Panc1 (cell line): Measurements from ENCODE around the gene KAT2A. TPM values are rescaled to one million over a fixed set of nuclear protein-coding genes. Genes with fewer than 3 reads are reported as not detected.

Source experiments
- ATAC-seq: fragments of 200-7000 bp; cut with Tn5 transposase; 2 replicates; pipeline ENCODE4 v1.9.1; 2020; ENCODE audit warnings: mild to moderate bottlenecking, moderate library complexity
- BruUV-seq: library from RNA; stranded (reverse); fragments of 400-500 nt; replicated peaks from 2 replicates; lab custom pipeline; 2021; lab: Mats Ljungman, UMichigan
- CTCF ChIA-PET: fragments of 300-600 bp; sonication (Branson Sonifier 250); formaldehyde crosslinking; loops from one replicate; lab custom pipeline; 2022; ENCODE audit warnings: antibody characterized with exemption; lab: Charles Lee
- POLR2A ChIA-PET: fragments of 300-600 bp; sonication (Branson Sonifier 250); formaldehyde crosslinking; loops from one replicate; lab custom pipeline; 2022; ENCODE audit warnings: antibody characterized with exemption; lab: Charles Lee
- DNase-seq: peaks from one replicate; pipeline ENCODE4 v3.0.0-alpha.2; 2010; ENCODE audit warnings: low read depth, low spot score
- H3K27ac ChIP-seq: 2 replicates; pipeline ENCODE4 v1.5.1; 2011; ENCODE audit warnings: mild to moderate bottlenecking, low read length, inconsistent platforms
- H3K27me3 ChIP-seq: fragments of 200-500 bp; sonication (Bioruptor generic); 2 replicates; pipeline ENCODE4 v1.6.0; 2014; ENCODE audit warnings: low read length, inconsistent platforms; ENCODE audit not compliant: control insufficient read depth, insufficient read depth
- H3K36me3 ChIP-seq: fragments of 200-500 bp; sonication (Bioruptor generic); 2 replicates; pipeline ENCODE4 v1.5.1; 2014; ENCODE audit warnings: inconsistent platforms, mild to moderate bottlenecking, low read length, moderate library complexity; ENCODE audit not compliant: control insufficient read depth, insufficient read depth
- H3K4me1 ChIP-seq: 2 replicates; pipeline ENCODE4 v1.5.1; 2011; ENCODE audit warnings: inconsistent platforms, mild to moderate bottlenecking, low read length, moderate library complexity; ENCODE audit not compliant: control insufficient read depth, insufficient read depth
- H3K4me3 ChIP-seq, 2 experiments: 2 replicates each; pipeline ENCODE4 v1.5.1; 2011 to 2012; ENCODE audit warnings: low read depth in 2 of 2, low read length in 2 of 2, mild to moderate bottlenecking in 2 of 2, inconsistent platforms in 1 of 2, moderate library complexity in 1 of 2
- H3K9me3 ChIP-seq: fragments of 200-500 bp; sonication (Bioruptor generic); 2 replicates; pipeline ENCODE4 v1.5.1; 2014; ENCODE audit warnings: low read depth, mild to moderate bottlenecking, inconsistent platforms, low read length, moderate library complexity; ENCODE audit not compliant: control insufficient read depth, insufficient read depth
- CTCF ChIP-seq: fragments of 450-650 bp; IDR thresholded peaks from 2 replicates; pipeline ENCODE4 v1.5.1; 2017; ENCODE audit warnings: mild to moderate bottlenecking
- POLR2AphosphoS5 ChIP-seq: IDR thresholded peaks from 2 replicates; pipeline ENCODE4 v1.6.1; 2012; ENCODE audit warnings: mild to moderate bottlenecking, low read depth, low read length, moderate library complexity
- REST ChIP-seq, 2 experiments: IDR thresholded peaks; 2 replicates each; pipeline ENCODE4 v1.6.1; 2011 to 2012; ENCODE audit warnings: low read depth in 2 of 2, control low read depth in 1 of 2, low read length in 1 of 2, mild to moderate bottlenecking in 1 of 2, moderate library complexity in 1 of 2; ENCODE audit not compliant: insufficient read depth in 1 of 2
- SIN3A ChIP-seq: IDR thresholded peaks from 2 replicates; pipeline ENCODE4 v1.6.1; 2012; ENCODE audit warnings: low read depth, mild to moderate bottlenecking, low read length, moderate library complexity, borderline replicate concordance; ENCODE audit not compliant: insufficient read depth
- TCF7L2 ChIP-seq: IDR thresholded peaks from 2 replicates; pipeline ENCODE4 v1.6.1; 2011; ENCODE audit warnings: mild to moderate bottlenecking, low read depth, low read length, inconsistent platforms
- in situ Hi-C: cut with HindIII; loops from 2 replicates; pipeline ENCODE4 v1.10.0; 2016; ENCODE audit warnings: low sequenced_read_pairs, low pct_unique_long_range_greater_than_20kb
- intact Hi-C: fragments of 100-400 bp; cut with micrococcal nuclease; formaldehyde crosslinking; loops from one replicate; pipeline ENCODE4 v1.10.0; 2022; ENCODE audit not compliant: unreplicated experiment
- total RNA-seq: library from RNA; stranded (reverse); gene quantifications from one replicate; pipeline ENCODE4 v1.2.1, GENCODE V29; 2021; ENCODE audit not compliant: unreplicated experiment

Gene KAT2A
- total RNA-seq, 1 experiment from 2014 or later: 67.0 TPM

DNA sequence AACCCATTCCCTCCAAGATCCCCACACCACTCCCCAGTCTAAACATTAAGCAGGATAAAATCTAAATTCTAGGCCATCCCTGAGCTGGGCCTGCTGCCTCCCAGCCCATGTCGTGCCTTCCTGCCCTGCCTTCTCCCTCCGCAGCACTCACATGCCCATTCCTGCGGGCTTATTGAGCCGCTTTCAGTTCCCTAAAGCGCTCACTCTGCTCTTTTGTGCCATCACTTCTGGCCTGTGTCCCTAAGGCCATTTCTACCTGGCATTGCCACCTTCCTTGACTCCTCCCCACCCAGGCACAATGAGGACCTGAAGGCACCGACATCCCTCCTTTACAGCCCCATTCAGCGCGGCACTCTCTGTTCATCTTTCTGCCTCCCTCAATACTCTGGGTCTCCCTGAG is 46.6 kb upstream of the KAT2A start:
- Histone ChIP-seq H3K27me3 (no peaks in the 10 kb centered on the region), H3K4me3 (no peak overlapping the region), H3K27ac (no peak overlapping the region), H3K9me3 (no peaks in the 10 kb centered on the region), H3K36me3 (no peaks in the 10 kb centered on the region), H3K4me1 (no peaks in the 10 kb centered on the region)
- TF ChIP-seq POLR2AphosphoS5 (no peak), TCF7L2 (no peak), REST (IDR thresholded peaks at IDR 0.05; ENCODE audit: insufficient read depth in 1 of 2, low read depth in 2 of 2, low read length in 1 of 2) (no peak), CTCF (no peak), SIN3A (no peak)
- ChIA-PET CTCF (no interaction called here), POLR2A (no interaction called here)
- DNase-seq (no peak), ATAC-seq (no peak)
- in situ Hi-C loops: no loop called here
- intact Hi-C loops: no loop called here
- BruUV-seq: no TSS peak

- ChIA-PET POLR2A (interaction anchor here (0.6 kb wide), 1 partner anchor 1719 kb away, joined by 3 read pairs; no protein-coding TSS in a partner anchor), CTCF (no interaction called here)
- TF ChIP-seq TCF7L2: no peak
- no peak for TF ChIP-seq SIN3A
- TF ChIP-seq POLR2AphosphoS5: no peak
- no peak for TF ChIP-seq CTCF
- no peak for TF ChIP-seq REST (IDR thresholded peaks at IDR 0.05; ENCODE audit: insufficient read depth in 1 of 2, low read depth in 2 of 2, low read length in 1 of 2)
- intact Hi-C loops (no loop called here), in situ Hi-C loops (no loop called here)
- no peaks in the 10 kb centered on the region for H3K4me1 ChIP-seq
- ATAC-seq: no peak
- H3K27me3 ChIP-seq: no peaks in the 10 kb centered on the region
- H3K36me3 ChIP-seq: no peaks in the 10 kb centered on the region
- no peak for DNase-seq
- no peak overlapping the region for H3K4me3 ChIP-seq
- H3K9me3 ChIP-seq: no peaks in the 10 kb centered on the region
- BruUV-seq: no TSS peak
- no peak overlapping the region for H3K27ac ChIP-seq
Observed at GRCh38 chr17:42166196-42166763, 45.1 kb upstream of the KAT2A start.
